Duodenal mucosa (tissue), 2 donors: ENCODE data around the gene DYSF.

Experiments
- H3K27ac ChIP-seq: one replicate; pipeline ENCODE4 v1.7.0; 2013; ENCODE audit warnings: low read depth, low read length
- H3K27me3 ChIP-seq, 2 donors: one replicate each; pipeline ENCODE4 v1.7.0; 2013; ENCODE audit warnings: low read length in 2 of 2, control low read depth in 1 of 2; ENCODE audit not compliant: insufficient read depth in 2 of 2, control insufficient read depth in 1 of 2
- H3K36me3 ChIP-seq, 2 donors: one replicate each; pipeline ENCODE4 v1.7.0; 2013; ENCODE audit warnings: low read length in 2 of 2, control low read depth in 1 of 2; ENCODE audit not compliant: insufficient read depth in 2 of 2, control insufficient read depth in 1 of 2
- H3K4me1 ChIP-seq, 2 donors: one replicate each; pipeline ENCODE4 v1.7.0; 2013; ENCODE audit warnings: low read length in 2 of 2, control low read depth in 1 of 2; ENCODE audit not compliant: insufficient read depth in 2 of 2, control insufficient read depth in 1 of 2
- H3K4me3 ChIP-seq, 2 donors: one replicate each; pipeline ENCODE4 v1.7.0; 2013; ENCODE audit warnings: low read length in 2 of 2, low read depth in 1 of 2
- H3K9ac ChIP-seq, 2 donors: one replicate each; pipeline ENCODE4 v1.7.0; 2013; ENCODE audit warnings: low read length in 2 of 2, low read depth in 1 of 2
- H3K9me3 ChIP-seq, 2 donors: one replicate each; pipeline ENCODE4 v1.7.0; 2013; ENCODE audit warnings: low read length in 2 of 2, control low read depth in 1 of 2; ENCODE audit not compliant: control insufficient read depth in 1 of 2

Gene DYSF

GRCh38 chr2:71711133-71711855, 257.9 kb downstream of the DYSF start:
- no peaks in the 10 kb centered on the region for H3K9me3 ChIP-seq
- H3K27me3 ChIP-seq, result no peaks in the 10 kb centered on the region
- no peaks in the 10 kb centered on the region for H3K36me3 ChIP-seq
- peaks cover 6 to 15% of the 10 kb centered on the region in 2 donors for H3K4me1 ChIP-seq
- no peak overlapping the region for H3K4me3 ChIP-seq
- H3K27ac ChIP-seq, result no peak overlapping the region
- H3K9ac ChIP-seq, result no peak overlapping the region

DNA sequence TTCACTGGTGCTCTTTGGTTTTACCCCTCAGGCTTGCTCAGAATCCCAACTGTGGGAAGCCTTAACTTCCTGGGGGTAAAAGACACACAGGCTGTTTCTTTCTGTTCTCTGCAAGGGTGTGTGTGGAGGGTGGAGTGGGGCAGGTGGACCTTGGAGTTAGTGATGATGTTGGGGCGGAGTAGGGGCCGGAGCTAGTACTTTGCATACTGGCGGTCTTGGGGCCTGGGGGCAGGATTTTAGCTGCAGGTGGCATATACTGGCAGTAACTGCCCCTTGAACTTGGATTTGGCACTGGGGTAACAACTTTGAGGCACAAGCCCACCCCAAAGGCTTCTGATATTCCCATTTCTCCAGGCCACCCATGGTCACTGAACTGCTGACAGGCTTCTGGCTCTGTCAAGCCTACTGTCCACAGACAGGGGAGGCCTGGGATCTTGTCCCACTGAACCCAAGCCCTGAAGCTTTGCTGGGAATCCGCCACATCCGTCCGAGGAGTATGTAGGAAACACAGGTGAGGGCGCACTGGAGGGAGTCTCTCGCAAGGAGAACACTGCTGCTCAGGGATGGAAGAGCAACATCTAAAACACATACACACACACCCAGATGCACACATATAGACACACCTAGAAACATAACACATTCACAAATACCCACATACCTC, 258.9 kb downstream of the DYSF start:
- H3K9ac ChIP-seq, result no peak overlapping the region
- H3K9me3 ChIP-seq, result no peaks in the 10 kb centered on the region
- H3K27ac ChIP-seq, result no peak overlapping the region
- H3K27me3 ChIP-seq, result no peaks in the 10 kb centered on the region
- H3K4me3 ChIP-seq, result no peak overlapping the region
- no peaks in the 10 kb centered on the region for H3K36me3 ChIP-seq
- peaks cover 8 to 18% of the 10 kb centered on the region in 2 donors for H3K4me1 ChIP-seq

DNA sequence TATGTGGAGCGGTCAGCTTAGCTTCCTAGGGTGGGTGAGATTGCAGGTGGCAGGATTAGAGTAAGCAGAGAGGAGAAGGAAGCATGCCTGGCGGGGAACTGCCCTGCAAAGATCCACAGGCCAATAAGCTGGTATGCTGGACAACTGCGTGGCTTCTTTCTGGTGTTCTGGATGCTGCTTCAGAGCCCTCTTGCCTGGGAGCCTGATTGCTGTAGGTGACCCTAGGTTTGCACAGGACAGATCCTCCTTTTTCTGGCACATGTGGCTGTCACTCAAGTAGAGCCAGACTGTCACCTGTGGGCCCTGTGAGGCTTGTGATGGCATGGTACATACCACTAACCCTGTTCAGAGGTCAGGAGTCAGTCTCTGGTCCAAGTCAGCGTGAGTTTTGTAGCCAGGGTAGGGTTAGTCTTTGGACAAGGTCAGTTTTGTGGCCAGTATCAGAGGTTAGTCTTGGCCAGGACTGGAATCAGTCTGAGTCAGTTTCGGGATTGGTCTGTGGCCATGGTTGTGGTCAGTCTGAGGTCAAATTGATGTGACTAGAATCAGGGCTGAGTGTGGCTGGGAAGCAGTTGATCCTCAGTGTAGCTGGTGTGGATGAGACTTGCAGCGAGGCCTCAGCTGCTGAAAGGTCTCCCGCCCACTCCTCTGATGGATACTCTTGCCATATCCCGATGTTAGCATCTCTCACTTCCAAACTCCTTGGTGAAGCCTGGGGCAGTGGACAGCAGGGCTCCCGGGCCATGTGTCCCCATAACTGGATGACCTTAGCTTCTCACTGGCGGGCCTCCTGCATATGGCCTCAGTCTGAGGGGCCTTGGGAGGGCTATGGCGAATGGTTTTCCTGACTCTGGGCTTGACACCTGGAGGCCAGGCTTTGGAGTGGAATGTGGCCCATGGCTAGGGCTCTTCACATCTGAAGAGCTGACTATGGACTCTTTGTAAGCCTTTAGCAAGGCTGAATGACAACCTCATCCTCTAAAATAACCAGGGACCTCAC, 260.5 kb downstream of the DYSF start:
- Histone ChIP-seq H3K27me3 (no peaks in the 10 kb centered on the region), H3K36me3 (no peaks in the 10 kb centered on the region), H3K4me3 (no peak overlapping the region), H3K9ac (no peak overlapping the region), H3K27ac (no peak overlapping the region), H3K4me1 (peaks cover 11 to 19% of the 10 kb centered on the region in 2 donors), H3K9me3 (no peaks in the 10 kb centered on the region)

DNA sequence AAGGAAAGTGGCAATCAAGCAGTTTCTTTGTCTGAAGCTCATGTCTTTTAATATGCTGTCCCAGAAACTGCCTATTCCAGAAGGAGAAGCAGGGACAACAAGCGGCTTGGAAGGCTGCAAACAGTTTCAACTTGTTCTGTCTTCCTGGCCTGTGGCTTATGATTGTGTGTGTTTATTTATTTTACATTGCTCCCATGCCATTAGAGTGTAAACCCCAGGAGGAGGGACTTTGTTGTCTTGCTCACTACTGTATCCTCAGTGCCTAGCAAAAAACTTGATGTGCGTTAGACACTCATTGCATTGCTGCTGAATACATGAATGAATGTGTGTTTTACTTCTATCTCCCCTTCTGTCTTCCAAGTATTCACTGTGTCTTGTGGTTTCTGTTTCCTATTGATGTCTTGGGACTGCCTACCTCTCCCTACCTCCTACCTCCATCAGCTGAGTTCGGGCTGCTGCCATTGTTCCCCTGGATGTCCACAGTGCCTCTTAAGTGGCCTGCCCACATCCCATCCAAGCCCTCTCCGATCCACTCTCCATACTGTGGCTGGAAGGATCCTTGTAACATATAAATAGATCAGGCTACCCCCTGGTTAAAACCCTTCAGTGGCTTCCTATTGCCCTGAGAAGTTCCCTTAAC, 261.4 kb downstream of the DYSF start:
- Histone ChIP-seq H3K36me3 (no peaks in the 10 kb centered on the region), H3K4me3 (no peak overlapping the region), H3K9ac (no peak overlapping the region), H3K27me3 (no peaks in the 10 kb centered on the region), H3K4me1 (peaks cover 11 to 19% of the 10 kb centered on the region in 2 donors), H3K9me3 (no peaks in the 10 kb centered on the region), H3K27ac (no peak overlapping the region)

GRCh38 chr2:71715241-71715750, 261.9 kb downstream of the DYSF start:
- H3K4me1 ChIP-seq, result peaks cover 11 to 19% of the 10 kb centered on the region in 2 donors
- no peak overlapping the region for H3K4me3 ChIP-seq
- H3K27me3 ChIP-seq, result no peaks in the 10 kb centered on the region
- H3K9ac ChIP-seq, result no peak overlapping the region
- H3K9me3 ChIP-seq, result no peaks in the 10 kb centered on the region
- H3K36me3 ChIP-seq, result no peaks in the 10 kb centered on the region
- H3K27ac ChIP-seq, result no peak overlapping the region

DNA sequence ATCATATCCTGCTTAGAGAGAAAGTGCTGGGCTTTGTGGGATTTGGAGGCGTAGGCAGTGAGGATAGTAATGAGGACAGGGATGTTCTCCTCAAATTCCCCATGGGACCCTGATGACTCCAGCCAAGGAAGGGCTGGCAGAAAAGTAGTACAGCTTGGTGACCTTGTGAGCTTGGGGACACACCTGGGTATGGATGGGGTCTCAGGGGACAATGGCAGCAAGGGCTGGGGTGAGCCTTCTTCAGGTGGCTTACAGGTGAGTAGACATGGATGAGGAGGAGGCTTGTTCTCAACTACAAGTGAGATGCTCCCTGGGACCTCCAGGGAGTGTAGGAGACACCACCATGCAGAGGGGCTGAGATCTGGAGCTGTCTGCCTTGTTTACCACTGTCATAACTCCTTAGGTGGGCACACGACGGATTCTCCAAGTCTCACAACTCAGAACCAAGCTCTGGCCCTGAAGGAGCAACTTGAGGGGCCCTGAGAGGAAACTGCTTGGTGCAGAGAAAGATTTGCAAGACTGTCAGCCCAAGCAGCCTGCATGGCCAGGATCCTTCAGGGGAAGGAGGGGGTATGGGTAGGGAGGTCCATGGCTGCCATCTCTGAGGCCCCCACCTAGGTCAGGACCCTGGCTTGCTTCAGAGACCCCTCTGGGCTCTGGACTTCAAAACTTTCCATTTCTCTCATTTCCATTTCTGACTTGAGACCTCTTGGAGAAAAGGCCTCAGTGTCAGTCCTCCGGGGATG, 262.8 kb downstream of the DYSF start:
- peaks cover 6 to 14% of the 10 kb centered on the region in 2 donors for H3K4me1 ChIP-seq
- no peak overlapping the region for H3K4me3 ChIP-seq
- no peak overlapping the region for H3K9ac ChIP-seq
- no peaks in the 10 kb centered on the region for H3K9me3 ChIP-seq
- H3K27ac ChIP-seq, result no peak overlapping the region
- H3K36me3 ChIP-seq, result no peaks in the 10 kb centered on the region
- H3K27me3 ChIP-seq, result no peaks in the 10 kb centered on the region

DNA sequence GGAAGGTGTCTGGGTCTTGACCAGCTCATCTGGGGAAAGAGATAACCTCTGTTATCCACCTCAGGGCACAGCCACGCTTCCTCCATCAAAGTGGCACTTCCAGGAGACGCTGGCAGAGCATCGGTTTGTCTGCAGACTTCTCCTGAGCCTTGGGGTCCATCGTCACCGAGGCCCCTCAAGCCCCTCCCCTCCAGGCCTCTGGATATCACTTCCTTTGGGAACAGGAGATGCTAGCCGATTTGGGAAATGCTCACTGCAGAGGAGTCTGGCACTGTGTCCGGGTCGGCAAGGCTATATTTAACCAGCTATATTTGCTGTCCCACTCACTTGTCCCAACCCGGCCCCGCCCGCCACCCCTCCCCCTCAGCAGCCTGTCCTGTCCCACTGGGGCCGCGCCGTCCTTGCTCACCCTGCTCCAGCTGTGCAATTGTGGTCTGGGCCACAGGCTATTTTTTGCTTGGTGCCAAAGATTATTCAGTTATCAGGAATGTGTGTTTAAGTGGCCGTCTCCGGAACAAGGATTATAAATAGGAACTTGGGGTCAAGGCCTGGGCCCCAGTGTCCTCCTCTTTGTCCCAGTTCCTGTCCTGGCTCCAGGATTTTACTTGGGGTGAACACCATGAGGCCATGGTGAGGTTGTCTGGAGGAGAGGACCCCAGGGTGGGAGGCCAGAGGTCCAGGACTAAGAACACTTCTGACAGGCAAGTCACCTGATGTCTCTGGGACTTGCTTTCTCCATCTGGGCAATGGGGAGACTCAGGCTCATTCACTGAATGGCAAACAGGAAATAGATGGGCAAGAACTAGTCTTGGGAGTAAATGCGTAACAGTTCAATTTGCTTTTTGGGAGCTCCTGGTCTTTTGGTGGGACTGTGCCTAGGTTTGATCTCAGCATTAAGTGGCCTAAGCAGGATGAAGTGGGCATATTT, 263.6 kb downstream of the DYSF start:
- Histone ChIP-seq H3K9me3 (no peaks in the 10 kb centered on the region), H3K9ac (no peak overlapping the region), H3K27ac (no peak overlapping the region), H3K27me3 (no peaks in the 10 kb centered on the region), H3K4me3 (no peak overlapping the region), H3K36me3 (no peaks in the 10 kb centered on the region), H3K4me1 (peaks cover 5 to 7% of the 10 kb centered on the region in 2 donors)

DNA sequence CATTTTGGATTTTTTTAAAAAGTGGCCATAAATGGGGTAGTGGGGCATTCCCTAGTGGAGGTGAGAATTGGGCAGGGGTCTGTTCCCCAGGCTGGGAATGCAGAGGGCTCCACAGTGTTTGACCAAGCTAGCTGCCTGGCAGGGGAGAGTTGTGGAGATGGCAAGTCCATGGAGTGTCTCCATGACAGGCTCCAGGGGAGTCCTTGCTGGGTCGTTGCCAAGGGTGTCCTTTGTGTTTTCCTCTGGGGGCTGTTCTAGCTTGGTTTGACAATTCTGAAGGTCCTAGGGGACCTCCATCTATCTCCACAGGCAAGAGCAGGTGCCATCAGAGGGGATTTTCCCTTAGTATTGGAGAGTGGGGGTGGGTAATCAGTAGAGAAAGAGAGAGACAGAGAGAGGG, 265.3 kb downstream of the DYSF start:
- Histone ChIP-seq H3K4me1 (peaks cover 5 to 7% of the 10 kb centered on the region in 2 donors), H3K9me3 (no peaks in the 10 kb centered on the region), H3K27me3 (no peaks in the 10 kb centered on the region), H3K36me3 (no peaks in the 10 kb centered on the region), H3K27ac (no peak overlapping the region), H3K4me3 (no peak overlapping the region), H3K9ac (no peak overlapping the region)
